Activated CD8-positive, alpha-beta T cell treated with anti-CD3 and anti-CD28 coated beads for 36 hours (primary cell): ENCODE measurements around the gene PELO. TPM values are rescaled to one million over a fixed set of nuclear protein-coding genes. Genes with fewer than 3 reads are reported as not detected.
A peak's percentile ranks its signal among the peaks of the same experiment; 100 is the strongest.

Source experiments
- ATAC-seq: fragments of 200-7000 bp; cut with Tn5 transposase; one replicate; pipeline ENCODE4 v1.10.0; 2021; ENCODE audit warnings: mild to moderate bottlenecking, moderate library complexity
- CTCF ChIA-PET: fragments of 350-600 bp; sonication (Branson Sonifier 250); formaldehyde crosslinking; loops from one replicate; lab custom pipeline; 2021; ENCODE audit warnings: antibody characterized with exemption; lab: Charles Lee
- POLR2A ChIA-PET: fragments of 350-600 bp; sonication (Branson Sonifier 250); formaldehyde crosslinking; loops from one replicate; lab custom pipeline; 2021; ENCODE audit warnings: antibody characterized with exemption; lab: Charles Lee
- DNase-seq: peaks from one replicate; pipeline ENCODE4 v3.0.0-alpha.2; 2020
- H3K27ac Mint-ChIP-seq: one replicate; pipeline ENCODE4 v1.8.0; 2021; ENCODE audit warnings: mild to moderate bottlenecking, mixed read lengths
- H3K27me3 Mint-ChIP-seq: one replicate; pipeline ENCODE4 v1.8.0; 2021; ENCODE audit warnings: mixed read lengths
- H3K36me3 Mint-ChIP-seq: one replicate; pipeline ENCODE4 v1.8.0; 2021; ENCODE audit warnings: low read depth, mixed read lengths
- H3K4me1 Mint-ChIP-seq: one replicate; pipeline ENCODE4 v1.8.0; 2021; ENCODE audit warnings: low read depth, mixed read lengths
- H3K4me3 Mint-ChIP-seq: one replicate; pipeline ENCODE4 v1.8.0; 2021; ENCODE audit warnings: mild to moderate bottlenecking, moderate library complexity, mixed read lengths
- H3K9me3 Mint-ChIP-seq: one replicate; pipeline ENCODE4 v1.8.0; 2021; ENCODE audit warnings: mixed read lengths
- CTCF ChIP-seq: fragments of 200-600 bp; IDR thresholded peaks from one replicate; pipeline ENCODE4 v1.8.0; 2022; ENCODE audit warnings: antibody characterized with exemption, mild to moderate bottlenecking
- intact Hi-C: fragments of 100-400 bp; cut with micrococcal nuclease; formaldehyde crosslinking; loops from one replicate; pipeline ENCODE4 v1.10.0; 2022
- total RNA-seq, 2 experiments: library from RNA; stranded (reverse); gene quantifications; one replicate each; pipeline ENCODE4 v1.2.3, GENCODE V29; 2021

The PELO gene
- 10 to 100 TPM; 25.4 to 26.0 TPM for total RNA-seq

GRCh38 chr5:52787600-52788504, at the start of gene PELO, which contains the start of gene ITGA1:
PELO (plus strand) TSS chr5:52787916; CDS start chr5:52800395, 12,479 bp downstream.
ITGA1 (plus strand) TSS chr5:52787916; CDS start chr5:52788354, 438 bp downstream.
- peak within 1 kb of the TSS; percentile 87 for H3K27ac Mint-ChIP-seq
- intact Hi-C loops = loop anchor here (5.0 to 10.0 kb wide), 4 partner anchors 46 to 307 kb away; no protein-coding TSS in a partner anchor
- ChIA-PET CTCF (interaction anchor here (0.7 to 2.4 kb wide), 14 partner anchors 8 to 130 kb away, joined by 3 to 14 read pairs (median 3); no protein-coding TSS in a partner anchor), POLR2A (interaction anchor here (0.7 to 1.6 kb wide), 7 partner anchors 11 to 95 kb away, joined by 3 to 7 read pairs (median 3); no protein-coding TSS in a partner anchor)
- ATAC-seq (peak; percentile 82), DNase-seq (peak; percentile 83)
- peak; percentile 33 for TF ChIP-seq CTCF
- peaks cover 47% of the 10 kb centered on the region for H3K4me1 Mint-ChIP-seq
- peaks cover 10% of the 10 kb centered on the region for H3K36me3 Mint-ChIP-seq
- peak within 1 kb of the TSS; percentile 87 for H3K4me3 Mint-ChIP-seq
- H3K9me3 Mint-ChIP-seq = no peaks in the 10 kb centered on the region
- H3K27me3 Mint-ChIP-seq = no peaks in the 10 kb centered on the region

GRCh38 chr5:52738095-52738506, 49.6 kb upstream of the PELO start:
- Mint-ChIP-seq H3K27ac (peak overlapping the region; percentile 77), H3K4me1 (peaks cover 36% of the 10 kb centered on the region), H3K4me3 (no peak overlapping the region), H3K9me3 (peaks cover 2% of the 10 kb centered on the region), H3K27me3 (no peaks in the 10 kb centered on the region), H3K36me3 (peaks cover 2% of the 10 kb centered on the region)
- DNase-seq (peak; percentile 18), ATAC-seq (peak; percentile 71)
- intact Hi-C loops = no loop called here
- ChIA-PET POLR2A (interaction anchor here (0.9 to 1.0 kb wide), 2 partner anchors 12 to 62 kb away, joined by 3 to 5 read pairs; no protein-coding TSS in a partner anchor), CTCF (no interaction called here)
- no peak for TF ChIP-seq CTCF

- no peak for ATAC-seq
- peaks cover 52% of the 10 kb centered on the region for H3K4me1 Mint-ChIP-seq
Measured at GRCh38 chr5:52740007-52740406, 47.7 kb upstream of the PELO start.

GRCh38 chr5:52743012-52743411, 44.7 kb upstream of the PELO start:
- TF ChIP-seq CTCF = no peak
- ChIA-PET CTCF (interaction anchor here (0.7 kb wide), 2 partner anchors 11 to 12 kb away, joined by 3 read pairs; no protein-coding TSS in a partner anchor), POLR2A (interaction anchor here (0.9 kb wide), 1 partner anchor 16 kb away, joined by 3 read pairs; no protein-coding TSS in a partner anchor)
- intact Hi-C loops = loop anchor here (5.0 kb wide), 1 partner anchor 44 kb away; the partner anchor contains the start of genes ITGA1 and PELO
- H3K36me3 Mint-ChIP-seq = peaks cover 2% of the 10 kb centered on the region
- H3K4me1 Mint-ChIP-seq = peaks cover 63% of the 10 kb centered on the region
- peak overlapping the region; percentile 83 for H3K27ac Mint-ChIP-seq
- DNase-seq = peak; percentile 33
- no peaks in the 10 kb centered on the region for H3K27me3 Mint-ChIP-seq
- no peaks in the 10 kb centered on the region for H3K9me3 Mint-ChIP-seq
- no peak overlapping the region for H3K4me3 Mint-ChIP-seq
- ATAC-seq = peak; percentile 34

More at GRCh38 chr5:52740007-52740406, 47.7 kb upstream of the PELO start:
- intact Hi-C loops = loop anchor here (5.0 kb wide), 1 partner anchor 47 kb away; the partner anchor contains the start of genes ITGA1 and PELO
- H3K27ac Mint-ChIP-seq = no peak overlapping the region
- no peaks in the 10 kb centered on the region for H3K27me3 Mint-ChIP-seq
- CTCF ChIA-PET = interaction anchor here (1.0 to 1.4 kb wide), 4 partner anchors 14 to 176 kb away, joined by 3 to 5 read pairs (median 4); partner anchors contain the start of genes ITGA1 and PELO
- peaks cover 2% of the 10 kb centered on the region for H3K9me3 Mint-ChIP-seq
- POLR2A ChIA-PET = interaction anchor here (0.9 to 1.8 kb wide), 3 partner anchors 12 to 59 kb away, joined by 3 to 4 read pairs (median 3); no protein-coding TSS in a partner anchor
- DNase-seq = no peak
- TF ChIP-seq CTCF = no peak
- H3K4me3 Mint-ChIP-seq = no peak overlapping the region
- H3K36me3 Mint-ChIP-seq = peaks cover 2% of the 10 kb centered on the region
